Stimulated activated CD8-positive, alpha-beta memory T cell treated with anti-CD3 and anti-CD28 coated beads, Interleukin-2, amount 100 ng/mL, for 1 hour (primary cell): ENCODE data around the gene ATP11C.
"Not testable (repeated sequence)": the region's sequence is repeated elsewhere in the genome, so short reads cannot be mapped to it uniquely, and the experiment has no call there.

Experiments used
- DNase-seq, 2 donors: peaks; one replicate each; pipeline ENCODE4 v3.0.0-alpha.2; 2020; ENCODE audit warnings: low read depth in 2 of 2

Gene ATP11C

DNA sequence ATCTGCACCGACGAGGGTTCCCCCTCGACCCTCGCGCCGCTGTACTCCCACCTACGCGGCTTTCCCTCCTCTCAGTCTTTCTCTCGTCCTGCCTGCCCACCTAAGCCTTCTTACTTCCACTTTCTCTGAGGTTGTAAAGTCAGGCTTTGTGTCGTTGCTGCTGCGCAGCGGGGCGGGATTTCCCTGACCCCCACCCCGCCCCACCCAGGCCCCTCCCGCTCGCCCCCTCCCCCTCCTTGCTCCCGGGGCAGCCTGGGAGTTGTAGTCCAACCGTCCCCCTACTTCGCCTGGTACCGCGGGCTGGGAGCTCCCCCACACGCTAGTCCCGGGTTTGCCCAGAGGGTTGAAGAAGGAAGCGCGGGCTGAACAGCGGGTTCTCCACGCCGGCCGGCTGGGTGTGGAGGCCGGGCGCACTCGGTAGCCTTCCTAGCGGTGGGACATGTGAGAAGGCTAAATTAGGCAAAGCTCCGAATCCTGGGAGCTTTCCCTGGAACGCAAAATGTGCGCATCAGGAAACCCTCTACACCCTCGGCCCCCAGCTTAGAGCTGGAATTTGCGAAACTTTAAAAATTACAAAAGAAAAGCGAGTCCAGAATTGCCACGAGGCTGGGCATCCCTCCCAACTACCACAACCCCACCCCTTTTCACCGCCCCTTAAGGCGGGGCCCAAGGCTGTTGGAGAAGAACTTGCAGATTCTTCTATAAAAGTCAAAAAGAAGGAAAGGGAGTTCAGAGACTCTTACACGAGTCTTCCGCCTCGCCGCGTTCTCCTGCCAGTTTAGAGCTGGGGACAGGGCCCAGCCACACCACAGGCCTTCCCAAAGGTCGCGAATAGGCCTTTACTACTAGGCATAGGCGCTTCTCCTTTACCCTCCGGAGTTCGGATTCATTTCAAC is at the start of gene ATP11C:
TSS of gene ATP11C (minus strand) at position 153 of the 896 bp plus-strand sequence. CDS start 1,011 bp downstream, outside the sequence.
- DNase-seq = peak; percentile 60 to 65

DNA sequence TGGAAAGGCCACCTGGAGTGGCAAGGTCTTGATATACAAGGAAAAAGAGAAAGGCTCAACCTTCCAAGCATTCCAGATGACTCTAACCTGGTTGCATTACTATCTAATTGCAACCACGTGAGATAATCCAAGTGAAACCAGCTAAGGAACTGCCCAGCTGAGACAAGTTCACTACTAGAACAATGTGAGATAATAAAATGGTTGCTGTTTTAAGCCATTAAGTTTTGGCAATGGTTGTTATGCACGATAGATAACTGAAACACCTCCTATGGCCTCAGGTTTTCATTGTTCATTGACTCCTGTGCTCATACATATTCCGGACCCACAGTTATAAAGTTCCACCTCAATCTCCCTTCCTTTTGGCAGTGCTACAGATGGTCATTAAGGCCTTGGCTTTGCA is 41.6 kb upstream of the ATP11C start:
- no peak for DNase-seq

DNA sequence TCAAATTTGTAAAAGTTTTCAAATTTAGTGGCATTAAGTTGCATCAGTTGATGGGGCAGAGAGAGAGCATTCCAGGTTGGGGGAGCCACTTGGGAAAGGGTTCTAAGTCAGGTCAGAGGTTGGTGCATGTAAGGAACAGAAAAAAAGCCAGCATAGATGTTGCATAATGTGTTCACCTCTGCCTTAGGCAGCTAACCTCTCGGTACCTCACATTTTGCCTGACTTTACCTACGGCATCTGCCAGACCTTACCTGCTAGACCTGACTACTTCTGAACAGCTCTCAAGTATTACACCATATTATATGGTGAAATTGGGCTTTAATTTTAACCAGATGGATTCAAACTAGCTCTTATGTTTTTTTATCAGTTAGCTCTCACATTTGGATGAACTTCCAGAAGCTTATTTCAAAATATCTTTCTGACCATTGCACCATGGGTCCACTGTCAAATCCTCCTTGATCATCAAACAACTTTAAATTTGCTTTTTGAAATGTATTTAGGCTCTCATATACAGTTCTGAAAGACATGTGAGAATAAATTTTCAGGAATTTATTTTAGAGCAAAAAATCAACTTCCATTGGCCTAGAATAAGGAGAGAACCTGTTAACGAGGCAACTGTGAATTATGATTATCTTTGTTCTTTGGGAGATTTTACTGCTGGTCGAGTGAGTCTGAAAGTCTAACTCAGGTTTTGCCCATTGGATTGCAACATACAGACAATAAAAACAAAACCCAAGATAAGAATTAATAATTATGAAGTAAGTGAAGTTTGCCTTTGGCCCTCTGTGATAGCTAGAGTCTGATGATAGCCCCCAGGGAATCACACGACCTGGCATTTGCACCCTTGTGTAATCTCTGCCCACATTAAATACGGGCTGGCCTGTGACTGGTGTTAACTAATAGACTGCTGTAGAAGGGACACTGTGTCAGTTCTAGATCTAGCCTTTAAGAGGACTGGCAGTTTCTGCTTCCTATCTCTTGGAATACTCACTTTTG is 40.1 kb upstream of the ATP11C start:
- no peak for DNase-seq

DNA sequence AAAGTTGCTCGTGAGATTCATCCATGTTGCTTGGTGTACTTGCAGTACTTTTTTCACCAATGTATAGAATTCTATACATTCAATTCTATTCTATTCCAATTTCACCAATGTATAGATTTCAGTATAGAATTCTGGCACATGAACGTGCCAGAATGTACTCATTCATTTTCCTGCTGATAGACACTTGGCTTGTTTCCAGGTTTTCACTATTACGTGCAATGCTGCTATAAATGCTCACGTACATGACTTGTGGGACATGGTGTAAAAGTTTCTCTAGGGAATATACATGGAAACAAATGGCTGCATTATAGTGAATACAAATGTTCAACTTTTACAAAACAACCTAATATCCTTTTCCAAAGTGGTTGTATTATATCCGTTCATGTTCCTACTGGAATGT is 39.3 kb upstream of the ATP11C start:
- DNase-seq = no peak

DNA sequence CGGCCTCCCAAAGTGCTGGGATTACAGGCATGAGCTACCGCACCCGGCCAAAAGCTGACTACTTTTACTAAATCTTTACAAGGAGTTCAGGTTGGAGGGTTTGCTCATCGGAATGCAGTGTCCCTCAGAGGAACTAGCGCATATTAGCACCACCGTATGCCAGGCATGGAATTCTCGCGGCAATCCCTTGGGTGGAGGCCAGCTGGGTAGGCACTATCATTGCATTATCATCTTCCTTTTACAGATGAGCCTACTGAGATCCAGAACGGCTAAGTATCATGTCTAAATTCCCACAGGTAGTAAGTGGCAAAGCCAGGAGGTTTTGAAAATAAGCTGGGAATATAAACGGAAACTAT is 38.5 kb upstream of the ATP11C start:
- DNase-seq = no peak

DNA sequence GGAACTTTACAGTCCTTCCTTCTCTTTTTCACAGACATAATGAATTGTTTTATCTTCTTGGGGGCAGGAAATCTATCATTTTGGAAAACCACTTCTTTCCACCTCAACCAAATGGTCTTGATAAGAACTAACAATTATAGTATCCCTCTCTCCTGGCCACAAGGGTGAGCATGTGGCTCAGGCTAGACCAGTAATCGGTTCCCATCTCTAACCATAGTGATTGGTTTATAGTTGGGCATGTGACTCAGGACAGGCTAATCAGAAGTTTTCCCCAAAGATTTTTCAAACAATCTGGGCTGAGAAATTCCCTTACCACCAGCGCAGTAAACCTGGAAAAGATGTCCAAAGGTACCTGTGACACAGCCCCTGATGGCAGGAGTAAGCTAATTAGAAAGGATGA is 36.4 kb upstream of the ATP11C start:
- DNase-seq = no peak

DNA sequence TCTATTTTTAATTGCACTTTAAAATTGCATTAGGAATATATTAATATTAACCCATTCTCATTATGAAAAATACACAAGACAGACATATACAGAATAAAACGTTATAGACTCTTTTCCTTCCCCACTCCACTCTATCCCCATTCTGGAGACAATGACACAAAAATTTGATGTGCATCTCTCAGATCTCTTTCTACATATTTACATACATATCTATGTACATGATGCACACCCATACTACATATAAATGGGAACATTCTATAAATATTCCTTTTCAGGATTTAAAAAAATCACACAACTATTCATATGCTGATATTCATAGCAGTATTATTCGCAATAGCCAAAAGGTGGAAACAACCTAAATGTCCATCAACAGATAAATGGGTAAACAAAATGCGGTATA is 34.9 kb upstream of the ATP11C start:
- DNase-seq = no peak

DNA sequence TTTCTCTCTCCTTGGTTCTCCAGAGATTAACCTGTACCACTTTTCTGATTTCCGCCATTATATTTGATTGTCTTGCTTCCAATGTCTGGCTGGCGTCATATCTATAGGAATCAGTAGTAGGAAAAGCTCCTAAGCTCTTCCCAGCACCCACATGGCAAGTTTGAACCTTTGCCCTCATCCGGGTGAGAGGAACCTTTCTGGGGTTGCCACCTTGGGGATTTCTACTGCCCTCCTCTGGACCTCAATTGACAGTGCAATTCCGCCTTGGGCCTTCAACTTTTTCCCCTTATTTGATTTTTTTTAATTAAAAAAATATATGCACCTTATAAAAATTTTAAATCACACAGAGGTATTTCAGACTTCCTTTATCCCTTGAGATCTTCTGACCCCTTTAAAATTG is 34.4 kb upstream of the ATP11C start:
- no peak for DNase-seq

DNA sequence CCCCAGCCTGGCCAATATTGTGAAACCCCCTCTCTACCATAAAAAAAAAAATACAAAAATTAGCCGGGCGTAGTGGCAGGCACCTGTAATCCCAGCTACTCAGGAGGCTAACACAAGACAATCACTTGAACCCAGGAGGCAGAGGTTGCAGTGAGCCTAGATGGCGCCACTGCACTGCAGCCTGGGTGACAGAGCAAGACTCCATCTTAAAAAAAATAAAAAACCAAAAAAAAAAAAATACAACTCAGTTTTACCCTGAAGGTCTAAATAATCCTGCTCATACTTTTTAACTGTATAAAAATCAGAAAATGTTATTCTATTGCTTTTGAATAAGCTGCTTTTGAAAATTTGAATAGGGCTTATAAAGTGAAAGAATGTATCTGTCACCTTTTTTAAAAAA is 33.3 kb upstream of the ATP11C start:
- not testable (repeated sequence) for DNase-seq

DNA sequence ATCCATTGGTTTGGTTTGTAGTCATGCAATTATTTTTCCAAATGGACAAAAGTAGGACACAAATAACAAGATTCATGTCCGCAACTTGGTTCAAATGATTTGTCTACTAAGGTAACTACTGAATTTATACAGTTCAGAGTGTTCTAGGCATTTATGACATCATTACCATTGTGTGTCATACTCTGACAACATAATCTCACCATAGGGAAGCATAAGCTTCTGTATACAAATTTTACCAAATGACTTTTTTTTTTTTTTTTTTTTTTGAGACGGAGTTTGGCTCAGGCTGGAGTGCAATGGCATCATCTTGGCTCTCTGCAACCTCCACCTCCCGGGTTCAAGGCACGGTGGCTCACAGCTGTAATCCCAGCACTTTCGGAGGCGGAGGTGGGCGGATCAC is 32.6 kb upstream of the ATP11C start, which contains the start of gene CXorf66:
TSS of gene CXorf66 (minus strand) at position 101 of the 400 bp plus-strand sequence. CDS start at position 76, 25 bp downstream.
- DNase-seq = no peak

DNA sequence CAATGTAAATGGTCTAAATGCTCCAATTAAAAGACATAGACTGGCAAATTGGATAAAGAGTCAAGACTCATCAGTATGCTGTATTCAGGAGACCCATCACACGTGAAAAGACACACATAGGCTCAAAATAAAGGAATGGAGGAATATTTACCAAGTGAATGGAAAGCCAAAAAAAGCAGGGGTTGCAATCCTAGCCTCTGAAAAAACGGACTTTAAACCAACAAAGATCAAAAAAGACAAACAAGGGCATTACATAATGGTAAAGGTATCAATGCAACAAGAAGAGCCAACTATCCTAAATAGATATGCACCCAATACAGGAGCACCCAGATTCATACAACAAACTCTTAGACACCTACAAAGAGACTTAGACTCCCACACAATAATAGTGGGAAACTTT is 28.2 kb upstream of the ATP11C start:
- DNase-seq = not testable (repeated sequence)

DNA sequence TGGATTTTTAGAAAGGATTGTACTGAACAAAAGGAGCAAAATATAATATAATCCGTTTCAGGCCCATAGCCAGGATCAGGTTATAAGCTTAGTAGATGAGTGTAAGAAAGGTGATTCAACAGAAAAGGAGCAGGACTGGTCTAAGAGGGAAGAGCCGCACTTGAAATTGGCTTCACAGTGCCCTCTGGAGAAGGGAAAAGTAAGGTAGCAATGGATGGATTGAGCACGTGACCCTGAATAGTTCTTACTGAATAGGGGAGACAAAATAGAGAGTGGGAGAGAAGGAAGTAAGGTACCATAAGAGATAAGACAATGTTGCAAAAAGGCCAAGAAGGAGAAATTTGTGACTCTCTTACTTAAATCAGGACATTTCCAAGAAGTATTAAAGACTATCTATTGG is 16.9 kb upstream of the ATP11C start:
- no peak for DNase-seq

DNA sequence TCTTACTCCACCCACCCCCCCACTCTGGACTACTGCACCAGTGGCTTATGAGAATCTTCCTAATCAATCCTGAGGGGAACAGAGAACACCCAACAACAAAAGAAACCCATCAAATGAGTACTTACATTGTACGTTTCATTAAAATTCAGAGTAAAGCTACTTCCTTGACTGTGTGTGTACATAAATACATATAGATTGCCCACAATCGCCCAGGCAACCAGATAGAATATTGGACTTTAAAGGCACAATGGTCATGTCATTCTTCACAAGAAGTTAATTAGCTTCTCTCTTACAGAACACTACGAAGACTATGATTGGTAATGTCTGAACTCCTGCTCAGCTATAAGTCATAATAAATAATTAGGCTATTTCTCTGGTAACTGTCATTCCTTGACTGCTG is 12.2 kb upstream of the ATP11C start:
- no peak for DNase-seq

DNA sequence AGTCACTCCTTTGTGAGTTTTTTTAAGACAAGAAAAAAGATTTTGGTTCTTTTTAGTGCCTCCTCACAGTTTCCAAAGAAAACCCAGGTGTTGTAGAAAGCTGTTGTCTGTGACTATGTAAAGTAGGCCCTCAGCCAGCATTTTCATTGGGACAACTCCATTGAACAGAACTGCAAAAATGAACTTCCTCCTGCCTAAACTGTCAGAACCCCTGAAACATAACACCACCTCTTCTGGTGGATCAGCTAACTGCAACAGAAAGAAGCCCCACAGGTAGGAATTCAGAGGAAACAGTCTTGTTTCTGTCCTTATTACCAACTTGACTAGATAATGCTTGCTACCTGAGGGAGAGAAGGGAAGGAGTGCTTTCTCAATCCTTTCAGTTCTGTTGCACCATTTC is 3.4 kb upstream of the ATP11C start:
- no peak for DNase-seq

DNA sequence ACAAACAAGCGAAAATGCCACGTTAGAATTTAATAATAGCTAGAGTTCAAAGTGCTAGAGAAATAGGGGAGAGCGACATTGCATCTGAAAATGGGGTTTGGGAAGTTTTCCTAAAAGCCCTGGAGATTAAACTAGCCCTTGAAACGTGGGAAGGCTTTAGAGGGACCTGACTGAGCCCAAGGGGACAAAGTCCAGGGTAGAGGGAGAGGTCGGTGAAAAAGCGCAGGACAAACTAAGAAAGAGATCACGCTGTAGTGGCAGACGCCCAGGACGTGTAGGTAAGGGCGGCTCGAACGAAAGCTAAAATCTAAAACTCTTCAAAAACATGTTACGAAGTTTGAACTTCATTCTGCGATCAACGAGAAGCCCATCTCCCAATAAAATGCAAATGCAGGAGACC is 1.1 kb upstream of the ATP11C start:
- no peak for DNase-seq

DNA sequence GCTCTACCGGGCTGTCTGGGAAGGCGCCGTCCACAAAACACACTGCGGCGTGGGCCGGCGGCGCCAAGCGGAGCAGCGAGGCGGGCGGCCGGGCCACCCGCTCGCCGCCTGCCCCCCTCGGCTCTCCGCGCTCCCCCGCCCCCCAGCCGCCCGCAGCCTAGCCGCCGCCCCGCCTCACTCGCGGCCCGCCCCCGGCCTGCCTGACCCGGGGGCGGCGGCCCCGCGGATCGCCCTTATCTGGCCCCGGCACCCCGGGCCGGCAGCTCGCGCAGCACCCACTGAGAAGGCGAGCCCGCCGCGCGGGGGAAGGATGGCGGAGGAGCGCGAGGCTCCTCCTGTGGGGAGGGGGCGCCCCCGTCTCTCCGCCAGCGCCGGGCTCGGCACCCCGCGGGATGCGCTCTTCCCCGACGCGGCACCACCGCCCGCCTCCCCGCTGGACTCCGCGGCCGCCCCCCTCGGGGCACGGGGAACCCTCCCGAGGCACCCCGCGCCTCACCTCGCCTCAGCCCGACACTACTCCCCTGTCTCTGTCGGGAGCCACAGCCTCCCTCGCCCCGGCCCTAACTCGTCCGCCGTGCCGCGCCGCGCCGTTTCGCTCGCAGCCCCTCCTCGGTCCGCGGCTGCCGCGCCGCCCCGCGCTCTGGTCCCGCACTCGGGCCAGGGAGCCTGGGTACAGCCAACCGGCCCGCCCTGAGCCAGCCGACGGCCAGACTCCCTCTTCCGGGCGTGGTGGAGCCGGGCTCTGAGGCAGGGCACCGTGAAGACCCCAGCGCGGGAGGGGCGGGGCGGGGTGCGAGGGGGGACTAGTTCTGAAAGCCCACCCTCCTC is 566 bp downstream of the ATP11C start:
- peak; percentile 8 to 30 for DNase-seq

DNA sequence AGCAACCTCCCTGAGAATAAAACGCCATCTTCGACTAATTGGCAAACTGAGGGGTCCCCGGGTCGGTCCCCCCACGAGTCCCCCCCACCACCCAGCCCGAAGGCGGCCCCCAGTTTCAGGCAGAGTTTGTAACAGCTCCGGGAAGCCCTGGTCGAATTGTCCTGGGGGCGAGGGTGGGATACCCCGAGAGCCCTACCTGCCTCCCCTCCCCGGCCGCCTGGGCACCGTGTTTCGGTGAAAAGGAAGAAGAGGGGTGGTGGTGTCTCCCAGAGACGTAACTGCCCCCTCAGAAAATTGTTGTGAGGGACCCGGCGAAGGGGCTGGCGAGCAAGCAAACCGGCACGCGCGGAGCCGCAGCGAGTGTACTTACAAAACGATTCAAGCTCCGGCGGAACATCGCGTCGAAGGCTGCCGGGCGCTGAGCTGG is 1.2 kb downstream of the ATP11C start:
- DNase-seq = no peak

DNA sequence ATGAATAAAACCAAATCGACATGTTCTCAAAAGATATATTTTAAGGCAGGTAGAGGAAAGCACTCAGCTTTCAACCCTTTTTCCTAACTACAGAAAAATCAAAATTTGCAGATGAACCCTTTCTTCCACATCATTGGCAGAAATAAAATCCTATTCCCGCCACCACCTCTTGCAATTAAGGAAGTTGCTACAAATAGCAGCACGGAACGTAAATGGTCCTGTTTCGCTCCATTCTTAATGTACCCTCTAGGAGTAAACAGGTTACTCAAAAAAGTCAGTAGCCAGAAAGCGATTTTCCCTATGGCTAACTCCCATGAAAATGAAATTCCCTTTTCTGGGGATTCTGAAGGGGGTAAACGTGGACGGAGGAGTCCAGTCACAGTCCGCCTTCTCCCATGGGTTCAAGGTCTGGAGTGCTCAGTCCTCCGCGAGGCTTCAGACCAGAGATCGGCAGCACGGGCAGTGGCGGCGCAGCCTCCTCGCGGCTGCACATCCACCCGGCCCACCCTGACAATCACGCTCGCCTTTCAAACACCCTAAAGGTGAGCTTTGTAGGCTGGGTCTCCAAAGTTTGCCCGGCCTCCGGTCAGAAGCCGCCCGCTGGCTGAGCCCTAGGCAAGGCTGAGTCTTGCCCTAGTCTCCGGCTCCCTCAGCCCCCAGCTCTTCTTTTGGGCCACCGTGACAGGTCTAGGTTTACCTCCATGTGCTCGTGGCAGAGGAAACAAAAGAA is 1.8 kb downstream of the ATP11C start:
- no peak for DNase-seq

DNA sequence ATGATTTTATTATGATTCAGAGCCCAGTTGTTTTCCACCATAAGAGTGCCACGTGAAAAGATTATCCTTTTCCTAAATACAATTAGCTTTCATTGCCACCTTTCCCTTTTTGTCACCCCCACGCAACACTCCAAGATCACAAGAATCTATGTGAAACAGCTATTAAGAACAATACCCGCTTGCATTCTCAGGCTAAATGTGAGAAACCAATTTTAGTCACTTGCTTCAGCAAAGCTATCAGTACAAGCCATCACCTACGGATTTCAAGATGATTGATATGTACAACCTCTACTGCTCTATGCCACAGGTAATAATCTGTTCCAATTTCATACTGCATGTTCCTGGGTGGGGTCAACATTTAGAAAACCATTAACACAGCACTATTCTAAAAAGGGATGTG is 2.5 kb downstream of the ATP11C start:
- no peak for DNase-seq

DNA sequence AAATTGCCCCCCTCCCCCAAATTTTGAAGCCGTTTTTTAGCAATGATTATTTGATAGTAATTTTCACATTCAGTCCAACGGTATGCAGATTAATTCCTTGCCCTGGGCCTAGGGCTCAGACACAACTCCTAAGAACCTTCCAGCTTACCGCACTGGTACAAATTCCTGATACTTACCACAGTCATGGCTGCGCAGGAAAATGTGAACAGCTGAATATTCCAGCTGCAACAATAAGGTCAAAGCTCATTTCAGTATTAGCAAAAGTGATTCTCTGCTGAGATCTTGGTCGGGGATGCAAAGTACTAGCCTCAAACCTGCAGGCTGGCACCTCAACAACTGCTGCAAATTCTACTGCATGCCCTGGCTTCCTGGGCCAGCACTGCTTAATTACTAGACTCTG is 3.0 kb downstream of the ATP11C start:
- no peak for DNase-seq

DNA sequence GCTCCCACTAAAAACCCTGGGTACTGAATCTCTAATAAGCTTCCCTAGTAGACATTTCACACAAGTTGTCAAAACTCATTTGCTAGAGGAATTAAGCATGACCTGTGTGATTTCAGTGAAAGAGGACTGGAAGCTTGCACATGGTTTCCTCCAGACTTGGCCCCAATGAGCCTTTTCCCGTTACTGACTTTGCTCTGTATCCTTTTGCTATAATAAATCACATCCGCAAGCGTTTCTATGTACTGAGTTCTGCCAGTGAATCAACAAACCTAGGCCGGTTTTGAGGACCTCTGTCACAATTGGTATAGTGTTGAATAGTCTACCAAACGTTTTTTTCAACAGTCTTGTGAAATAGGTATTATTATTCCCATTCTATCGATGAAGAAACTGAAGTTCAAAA is 8.2 kb downstream of the ATP11C start:
- no peak for DNase-seq
